Muscle of arm (tissue), 14 donors: ENCODE results near the gene ACER2. TPM values are rescaled to one million over a fixed set of nuclear protein-coding genes. Genes with fewer than 3 reads are reported as not detected.
"Not testable (repeated sequence)": the region's sequence is repeated elsewhere in the genome, so short reads cannot be mapped to it uniquely, and the experiment has no call there.

Experiments used
- DNase-seq: peaks from one replicate; pipeline ENCODE4 v3.0.0-alpha.2; 2013
- long read RNA-seq, 11 donors: transcript quantifications; one replicate each; lab custom pipeline, GENCODE V29; 2026
- polyA plus RNA-seq, 12 donors: library from polyadenylated mRNA; unstranded; fragments of 120-200 nt; gene quantifications; one replicate each; pipeline ENCODE4 v1.2.1, GENCODE V29; 2013; ENCODE audit not compliant: insufficient read length in 12 of 12

The ACER2 gene
- 1 to 10 TPM in 7 of 12 donors, under 1 TPM in 3, not detected in 2; 0.89 to 2.9 (median 1.4) TPM for polyA plus RNA-seq
- long read RNA-seq, donor 1, partial matches to known transcripts, result 0 of 1 reads
- long read RNA-seq, donor 1, other reads (novel, unspliced or antisense), result 0 of 1 reads
- long read RNA-seq, donor 2, result 0 reads
- long read RNA-seq, donor 3, result 0 reads
- long read RNA-seq, donor 4, result 0 reads
- long read RNA-seq, donor 5, result 0 reads
- long read RNA-seq, donor 6, result 0 reads
- long read RNA-seq, donor 7, result 0 reads
- long read RNA-seq, donor 8, partial matches to known transcripts, result 0 of 2 reads
- long read RNA-seq, donor 8, other reads (novel, unspliced or antisense), result 0 of 2 reads
- long read RNA-seq, donor 9, partial matches to known transcripts, result 0 of 1 reads
- long read RNA-seq, donor 9, other reads (novel, unspliced or antisense), result 0 of 1 reads
- long read RNA-seq, donor 10, result 0 reads
- long read RNA-seq, donor 11, result 0 reads

DNA sequence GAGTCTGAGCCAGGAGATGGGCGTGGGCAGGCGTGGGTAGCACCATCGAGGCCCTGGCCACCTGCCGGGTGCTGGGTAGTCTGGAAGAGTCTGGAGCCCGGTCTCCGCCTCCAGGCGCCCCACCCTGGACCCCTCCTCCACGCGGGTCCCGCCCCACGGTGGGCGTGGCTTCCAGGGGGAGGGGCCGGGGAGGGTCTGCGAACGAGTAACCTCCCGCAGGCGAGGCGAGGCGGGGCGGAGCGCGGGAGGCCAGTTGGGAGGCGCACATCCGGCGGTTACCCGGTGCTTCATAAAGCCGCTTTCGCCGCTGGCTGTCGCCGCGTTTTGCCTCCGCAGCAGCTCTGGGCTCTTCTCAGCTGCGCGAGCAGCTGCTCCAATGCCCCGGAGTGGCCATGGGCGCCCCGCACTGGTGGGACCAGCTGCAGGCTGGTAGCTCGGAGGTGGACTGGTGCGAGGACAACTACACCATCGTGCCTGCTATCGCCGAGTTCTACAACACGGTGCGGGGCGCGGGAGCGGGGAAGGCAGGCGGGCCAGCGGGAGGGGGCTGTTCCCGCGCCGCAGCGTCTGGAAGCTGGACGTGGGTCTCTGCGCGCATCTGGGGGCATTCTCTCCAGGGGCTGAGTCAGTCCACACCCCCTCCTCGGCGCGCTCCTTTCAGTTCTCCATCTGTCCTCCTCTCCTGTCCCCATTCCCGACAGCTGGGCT is at the start of gene ACER2:
ACER2 (plus strand) TSS at position 317 of the 708 bp plus-strand sequence; CDS start at position 393, 76 bp downstream.
- DNase-seq, result peak; percentile 90

DNA sequence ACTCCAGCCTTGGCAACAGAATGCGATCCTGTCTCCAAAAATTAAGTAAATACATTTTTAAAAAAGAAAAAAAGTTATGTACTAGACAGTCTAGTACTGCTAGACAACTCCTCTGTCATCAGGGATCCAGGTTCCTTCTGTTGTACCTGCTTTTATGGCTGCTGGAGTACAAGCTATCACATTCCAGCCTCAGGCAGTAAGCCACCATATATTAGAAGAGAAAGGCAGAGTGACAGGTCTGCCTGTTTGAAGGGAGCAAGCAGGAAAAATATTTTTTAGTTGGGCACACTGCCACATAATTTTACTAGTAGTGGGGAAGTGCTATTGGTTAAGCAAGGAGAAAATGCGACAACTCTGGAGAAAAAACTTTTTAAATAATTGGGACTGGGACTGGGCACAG is 39.7 kb upstream of the ACER2 start:
- no peak for DNase-seq

DNA sequence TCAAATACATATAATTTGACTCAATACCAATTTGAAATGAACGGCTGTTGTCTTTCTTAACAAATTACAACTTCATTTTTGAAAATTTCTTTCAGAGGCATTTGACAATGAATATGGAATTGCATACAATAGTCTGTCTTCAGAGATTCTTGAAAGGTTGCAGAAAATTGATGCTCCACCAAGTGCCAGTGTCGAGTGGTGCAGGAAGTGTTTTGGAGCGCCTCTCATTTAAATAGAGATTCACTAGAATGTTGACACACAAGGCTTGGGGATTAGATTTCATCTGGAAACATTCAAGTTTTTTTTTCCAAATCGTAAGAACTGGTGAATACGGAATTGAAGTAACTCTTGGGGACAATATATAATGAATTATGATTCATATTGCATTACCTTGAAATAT is 36.9 kb upstream of the ACER2 start:
- DNase-seq, result no peak

DNA sequence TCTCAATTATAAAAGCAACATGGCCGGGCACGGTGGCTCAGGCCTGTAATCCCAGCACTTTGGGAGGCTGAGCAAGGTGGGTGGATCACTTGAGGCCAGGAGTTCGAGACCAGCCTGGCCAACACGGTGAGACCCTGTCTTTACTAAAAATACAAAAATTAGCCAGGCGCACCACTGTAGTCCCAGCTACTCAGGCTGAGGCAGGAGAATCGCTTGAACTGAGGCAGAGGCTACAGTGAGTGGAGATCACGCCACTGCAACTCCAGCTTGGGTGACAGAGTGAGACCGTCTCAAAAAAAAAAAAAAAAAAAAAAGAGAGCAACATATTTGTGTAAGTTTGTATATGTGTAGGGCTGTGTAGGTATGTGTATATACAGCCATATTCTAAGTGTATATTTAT is 36.2 kb upstream of the ACER2 start:
- DNase-seq, result no peak

DNA sequence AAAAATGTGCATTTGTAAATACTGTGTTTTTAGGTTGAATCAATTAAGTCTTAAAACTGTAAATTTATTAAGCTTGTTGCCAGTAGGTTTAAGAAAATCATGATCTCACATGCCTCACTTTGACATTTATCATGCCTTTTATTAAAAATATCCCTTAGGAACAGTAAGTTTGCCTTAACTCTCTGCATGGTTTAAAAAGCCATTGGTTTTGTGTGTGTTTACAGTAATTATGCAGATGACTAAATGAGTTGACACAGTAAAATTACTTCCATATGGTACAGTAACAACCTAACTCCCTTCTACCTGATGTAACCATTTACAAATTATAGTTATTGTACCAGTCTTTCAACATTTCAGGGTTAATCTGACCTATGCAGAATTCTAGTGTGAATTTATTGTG is 35.3 kb upstream of the ACER2 start:
- DNase-seq, result no peak

DNA sequence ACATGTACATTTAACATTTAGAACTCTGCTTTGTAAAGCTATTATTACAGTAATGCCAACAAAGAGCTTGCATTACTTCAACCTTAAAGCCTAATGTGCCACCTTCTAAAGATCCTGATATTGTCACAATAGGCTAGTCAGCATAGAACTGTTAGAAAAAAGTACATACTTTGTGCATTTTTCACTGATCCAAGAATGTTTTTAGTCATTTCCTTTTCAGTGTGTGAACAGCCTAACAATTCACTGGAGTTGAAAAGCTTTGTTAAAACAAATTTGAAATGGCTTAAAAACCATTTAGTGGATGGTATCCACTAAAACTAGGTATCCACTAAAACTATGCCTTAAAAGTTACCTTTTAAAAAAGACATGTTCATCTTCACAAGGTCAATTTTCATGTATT is 33.3 kb upstream of the ACER2 start:
- no peak for DNase-seq

DNA sequence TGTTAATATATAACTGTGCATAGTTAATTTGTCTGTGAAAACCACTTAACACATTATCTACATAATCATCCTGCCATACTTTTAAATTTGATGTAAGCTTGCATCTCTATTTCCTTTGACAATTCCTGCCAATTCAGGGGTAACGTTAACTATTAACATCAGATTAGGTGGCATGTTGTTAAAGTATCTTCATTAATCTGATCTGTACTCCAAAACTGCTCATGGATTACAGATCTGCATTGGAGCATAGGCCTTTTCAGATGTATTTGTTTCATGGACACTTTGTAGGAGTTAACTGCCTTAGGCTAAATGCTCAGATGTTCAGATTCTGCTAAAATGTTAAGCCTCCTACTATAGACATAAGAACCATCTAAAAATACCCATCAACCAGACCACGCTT is 31.9 kb upstream of the ACER2 start:
- DNase-seq, result no peak

DNA sequence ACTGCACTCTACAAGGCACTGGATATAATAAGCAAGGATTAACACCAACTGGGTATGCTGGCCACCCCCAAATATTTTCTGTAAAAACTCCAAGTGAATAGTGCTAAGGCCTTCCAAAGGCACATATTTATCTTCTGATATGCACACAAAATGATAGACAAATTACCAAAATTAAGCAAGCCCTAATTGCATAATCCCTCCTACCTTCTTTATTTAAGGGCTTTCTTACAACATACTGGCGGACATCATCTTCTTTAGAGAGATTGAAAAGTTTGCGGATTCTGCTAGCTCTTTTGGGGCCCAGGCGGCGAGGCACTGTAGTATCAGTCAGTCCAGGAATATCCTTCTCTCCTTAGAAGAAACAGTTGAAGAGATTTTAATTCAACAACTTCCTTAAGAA is 30.6 kb upstream of the ACER2 start:
- DNase-seq, result no peak

DNA sequence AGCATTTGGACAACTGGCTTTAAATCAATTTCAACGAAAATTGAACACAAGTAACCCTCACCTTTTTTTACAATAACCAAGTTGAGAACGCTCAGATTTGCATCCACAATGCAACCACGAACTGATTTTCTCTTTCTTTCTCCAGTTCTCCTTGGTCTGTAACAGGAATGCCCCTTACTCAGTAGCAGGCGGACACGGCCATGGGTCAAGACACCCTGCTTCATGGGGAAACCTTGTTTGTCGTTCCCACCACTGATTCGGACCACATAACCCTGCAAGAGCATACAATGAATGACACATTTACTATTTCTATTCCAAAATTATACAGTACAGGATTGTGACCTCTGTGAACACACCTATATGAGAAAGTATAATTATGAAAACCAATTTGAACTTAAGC is 30.2 kb upstream of the ACER2 start:
- no peak for DNase-seq

DNA sequence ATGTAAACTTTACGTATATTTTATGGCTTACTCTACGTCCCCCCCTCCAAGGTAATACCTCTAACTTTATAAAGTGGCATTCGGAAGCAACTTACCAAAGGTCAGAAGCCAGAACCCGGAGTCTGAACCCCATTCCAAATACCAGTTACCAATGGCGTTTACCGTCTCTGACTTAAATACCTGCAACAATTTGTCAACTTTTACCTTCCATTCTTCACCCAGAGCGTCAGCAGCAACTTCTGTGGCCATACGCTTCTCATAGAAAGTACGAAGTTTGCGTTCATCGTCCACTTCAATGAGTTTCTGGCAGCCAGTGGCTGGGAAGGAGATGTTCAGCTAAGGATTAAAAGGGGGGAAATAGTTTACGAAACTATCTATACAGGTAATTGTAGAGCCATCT is 29.5 kb upstream of the ACER2 start:
- no peak for DNase-seq

DNA sequence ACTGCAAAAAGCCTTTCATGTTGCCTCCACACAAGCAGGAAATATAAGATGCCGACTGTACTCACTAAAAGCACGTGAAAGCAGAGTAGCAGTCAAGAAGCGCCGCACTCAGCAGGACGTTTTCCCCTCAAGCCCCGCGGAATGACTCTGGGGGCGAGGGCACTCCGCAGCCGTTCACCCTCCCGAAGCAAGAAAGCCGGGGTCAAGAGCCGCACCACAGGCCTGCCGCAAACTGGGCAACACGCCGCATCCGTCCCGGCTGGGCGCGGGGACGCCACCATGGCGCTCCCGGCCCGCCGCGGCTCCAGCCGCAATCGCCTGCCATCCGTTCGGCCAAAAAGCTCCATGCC is 29.1 kb upstream of the ACER2 start:
- DNase-seq, result no peak

DNA sequence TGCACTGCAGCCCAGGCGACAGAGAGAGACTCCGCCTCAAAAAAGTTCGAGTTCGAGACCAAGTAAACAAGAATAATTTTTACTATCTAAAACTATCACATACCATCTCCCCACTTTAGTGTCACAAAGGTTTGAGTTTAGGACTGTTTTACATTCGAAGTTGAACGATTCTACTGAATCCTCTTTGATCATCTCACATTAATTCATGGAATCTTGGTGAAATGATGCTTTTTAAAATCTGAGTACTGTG is 28.1 kb upstream of the ACER2 start:
- no peak for DNase-seq

DNA sequence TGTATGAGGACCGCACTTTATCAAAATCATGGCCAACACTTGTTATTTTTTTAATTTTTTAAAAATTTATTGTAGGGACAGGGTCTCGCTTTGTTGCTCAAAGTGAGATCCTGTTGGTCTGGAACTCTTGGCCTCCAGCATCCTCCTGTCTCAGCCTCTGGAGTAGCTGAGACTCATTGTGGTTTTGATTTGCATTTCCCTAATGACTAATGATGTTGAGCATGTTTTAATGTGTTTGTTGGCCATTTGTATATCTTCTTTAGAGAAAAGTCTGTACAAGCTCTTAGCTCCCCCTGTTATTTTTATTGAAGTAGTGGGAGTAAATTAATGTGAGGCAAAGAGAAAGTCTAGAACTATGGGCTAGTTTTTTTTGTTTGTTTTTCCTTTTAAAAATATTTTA is 27.2 kb upstream of the ACER2 start:
- DNase-seq, result no peak

DNA sequence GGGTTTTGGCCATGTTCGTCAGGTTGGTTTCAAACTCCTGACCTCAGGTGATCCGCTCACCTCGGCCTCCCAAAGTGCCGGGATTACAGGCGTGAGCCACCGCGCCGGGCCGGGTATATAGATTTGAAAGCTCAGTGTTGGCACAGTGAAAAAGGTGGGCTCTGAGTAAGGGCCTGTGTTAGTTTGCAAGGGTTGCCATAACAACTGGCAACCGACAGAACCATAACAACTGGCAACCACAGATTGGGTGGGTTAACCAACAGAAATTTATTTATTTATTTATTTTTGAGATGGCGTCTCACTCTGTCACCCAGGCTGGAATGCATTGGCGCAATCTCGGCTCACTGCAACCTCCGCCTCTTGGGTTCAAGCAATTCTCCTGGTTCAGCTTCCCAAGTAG is 23.6 kb upstream of the ACER2 start:
- not testable (repeated sequence) for DNase-seq

DNA sequence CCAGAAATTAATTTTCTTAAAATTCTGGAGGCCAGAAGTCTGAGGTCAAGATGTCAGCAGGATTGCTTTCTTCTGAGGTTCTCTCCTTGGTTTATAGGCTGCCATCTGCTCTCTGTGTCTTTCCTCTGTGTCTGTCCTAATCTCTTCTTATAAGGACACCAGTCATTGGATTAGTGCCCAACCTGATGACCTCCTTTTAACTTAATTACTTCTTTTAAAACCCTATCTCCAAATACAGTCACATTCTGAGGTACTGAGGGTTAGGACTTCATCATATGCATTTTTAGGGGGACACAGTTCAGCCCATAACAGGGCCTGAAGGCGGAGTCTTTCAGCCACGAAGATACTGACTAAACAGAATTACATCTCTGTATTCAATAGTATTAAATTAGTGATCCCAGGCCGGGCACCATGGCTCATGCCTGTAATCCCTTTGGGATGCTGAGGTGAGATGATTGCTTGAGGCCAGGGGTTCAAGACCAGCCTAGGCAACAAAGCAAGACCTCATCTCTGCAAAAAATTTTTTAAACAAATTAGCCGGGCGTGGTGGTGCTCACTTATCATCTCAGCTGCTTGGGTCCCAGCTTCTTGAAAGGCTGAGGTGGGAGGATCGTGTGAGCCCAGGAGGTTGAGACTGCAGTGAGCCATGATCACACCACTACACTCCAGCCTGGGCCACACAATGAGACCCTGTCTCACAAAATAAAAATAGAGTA is 22.9 kb upstream of the ACER2 start:
- no peak for DNase-seq

DNA sequence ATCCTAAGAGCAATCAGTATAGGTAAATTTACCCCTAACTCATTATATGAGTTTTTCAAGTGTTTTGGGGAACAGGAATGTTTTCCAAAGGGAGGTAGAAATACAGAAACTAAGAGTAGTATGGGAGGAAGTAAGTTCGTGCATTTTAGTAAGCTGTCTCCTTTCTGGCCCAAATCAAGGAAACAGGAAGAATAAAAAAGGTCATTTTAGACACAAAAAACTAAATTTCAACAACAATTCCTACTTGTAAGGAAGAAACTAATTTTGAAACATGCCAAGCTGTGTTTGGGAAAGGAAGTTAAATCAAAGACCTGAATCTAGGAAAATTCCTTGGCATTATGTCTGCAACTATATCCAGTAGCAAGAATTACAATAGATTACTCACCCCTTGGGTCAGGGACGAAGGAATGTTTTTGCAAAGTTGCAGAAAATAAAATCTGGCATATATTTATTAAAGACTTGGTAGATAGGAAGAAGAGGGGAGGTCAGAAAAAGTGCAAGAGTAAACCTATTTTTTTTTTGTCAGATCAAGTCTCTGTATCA is 22.2 kb upstream of the ACER2 start:
- DNase-seq, result no peak

DNA sequence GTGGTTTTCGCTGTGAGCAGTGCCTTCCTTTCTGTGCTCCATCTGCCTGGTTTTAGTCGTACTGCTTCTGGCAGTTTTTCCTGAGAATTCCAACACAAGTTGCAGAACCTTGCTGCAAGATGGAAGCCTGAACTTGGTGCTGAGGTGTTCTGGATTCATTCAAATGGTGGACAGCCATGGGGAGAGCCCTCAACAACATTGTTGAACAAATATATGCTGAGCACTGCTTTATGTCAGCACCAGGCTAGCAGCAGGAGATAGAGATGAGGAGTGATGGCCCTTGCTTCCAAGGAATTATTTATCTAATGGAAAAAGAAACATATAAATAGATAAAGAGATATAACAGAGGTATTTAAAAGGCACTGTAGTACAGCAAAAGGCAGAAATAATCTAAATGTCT is 21.5 kb upstream of the ACER2 start:
- no peak for DNase-seq

DNA sequence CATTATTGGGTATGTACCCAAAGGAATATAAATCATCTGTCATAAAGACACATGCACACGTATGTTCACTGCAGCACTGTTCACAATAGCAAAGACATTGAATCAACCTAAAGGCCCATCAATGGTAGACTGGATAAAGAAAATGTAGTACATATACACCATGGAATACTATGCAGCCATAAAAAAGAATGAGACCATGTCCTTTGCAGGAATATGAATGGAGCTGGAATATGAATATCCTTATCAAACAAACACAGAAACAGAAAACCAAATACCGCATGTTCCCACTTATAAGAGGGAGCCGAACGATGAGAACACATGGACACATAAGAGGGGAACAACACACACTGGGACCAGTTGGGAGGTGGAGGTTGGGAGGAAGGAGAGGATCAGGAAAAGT is 19.3 kb upstream of the ACER2 start:
- not testable (repeated sequence) for DNase-seq

DNA sequence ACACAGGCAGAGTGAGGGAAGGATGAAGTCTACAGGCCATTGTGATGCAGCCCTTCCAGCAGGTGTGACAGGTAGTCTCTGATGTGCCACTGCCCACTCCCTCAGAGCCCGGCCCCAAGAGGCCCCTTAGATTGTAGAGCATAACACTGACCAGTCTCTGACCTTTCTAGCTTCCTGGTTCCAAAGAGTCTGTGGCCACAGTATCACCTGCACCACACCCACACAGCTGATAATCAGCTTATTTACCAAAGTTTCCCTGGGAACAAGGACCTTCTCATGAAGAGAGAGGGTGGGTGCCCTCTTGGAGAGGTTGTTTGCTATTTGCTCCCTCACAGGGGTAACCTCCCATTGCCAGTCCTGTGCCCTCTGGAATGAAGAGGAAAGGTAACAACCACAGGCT is 11.0 kb upstream of the ACER2 start:
- DNase-seq, result no peak

DNA sequence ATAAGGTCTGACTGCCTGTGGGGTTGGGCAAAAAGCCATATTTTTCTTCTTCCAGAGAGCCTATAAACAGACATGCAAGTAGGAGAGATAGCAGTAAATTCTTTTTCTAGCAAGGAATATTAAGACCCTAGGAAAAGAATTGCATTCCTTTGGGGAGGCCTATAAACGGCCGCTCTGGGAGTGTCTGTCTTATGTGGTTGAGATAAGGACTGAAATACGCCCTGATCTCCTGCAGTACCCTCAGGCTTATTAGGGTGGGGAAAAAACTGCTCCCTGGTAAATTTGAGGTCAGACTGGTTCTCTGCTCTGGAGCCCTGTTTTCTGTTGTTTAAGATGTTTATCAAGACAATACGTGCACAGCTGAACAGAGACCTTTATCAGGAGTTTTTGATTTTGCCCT is 5.6 kb upstream of the ACER2 start:
- DNase-seq, result not testable (repeated sequence)

DNA sequence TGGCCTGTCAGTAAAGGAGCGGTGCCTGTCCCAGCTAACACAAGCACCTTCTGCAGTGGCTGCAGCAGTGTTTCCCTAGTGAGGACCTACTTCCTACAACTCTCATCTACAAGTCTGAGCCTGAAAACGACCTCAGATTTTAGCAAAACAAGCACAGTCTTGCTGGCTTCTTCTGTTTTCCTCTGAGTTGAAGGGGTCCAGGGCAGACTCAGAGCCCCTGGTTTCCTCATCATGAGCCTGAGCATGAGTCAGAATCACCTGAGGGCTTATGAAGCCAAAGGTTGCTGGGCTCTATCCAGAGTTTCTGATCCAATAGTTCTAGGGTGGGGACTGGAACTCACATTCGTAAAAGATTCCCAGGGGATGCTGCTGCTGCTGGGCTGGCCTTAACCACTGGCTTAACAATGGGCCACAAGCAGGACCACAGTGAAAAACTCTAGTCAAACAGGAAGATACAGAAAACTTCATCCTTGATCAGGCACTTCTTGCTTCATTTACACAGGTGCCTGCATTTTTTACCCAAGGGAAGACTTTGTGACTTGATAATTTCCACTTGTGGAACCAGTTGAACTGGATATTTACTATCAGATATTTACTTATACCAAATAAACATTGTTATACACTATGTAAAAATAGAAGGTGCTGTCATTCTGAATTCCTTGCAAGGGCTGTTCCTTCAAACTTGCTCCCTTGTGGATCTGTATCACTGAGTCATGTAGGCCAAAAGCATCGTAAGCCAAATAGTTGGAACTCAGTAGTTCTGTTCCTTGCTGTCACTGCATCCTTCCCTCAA is 4.3 kb upstream of the ACER2 start:
- no peak for DNase-seq

DNA sequence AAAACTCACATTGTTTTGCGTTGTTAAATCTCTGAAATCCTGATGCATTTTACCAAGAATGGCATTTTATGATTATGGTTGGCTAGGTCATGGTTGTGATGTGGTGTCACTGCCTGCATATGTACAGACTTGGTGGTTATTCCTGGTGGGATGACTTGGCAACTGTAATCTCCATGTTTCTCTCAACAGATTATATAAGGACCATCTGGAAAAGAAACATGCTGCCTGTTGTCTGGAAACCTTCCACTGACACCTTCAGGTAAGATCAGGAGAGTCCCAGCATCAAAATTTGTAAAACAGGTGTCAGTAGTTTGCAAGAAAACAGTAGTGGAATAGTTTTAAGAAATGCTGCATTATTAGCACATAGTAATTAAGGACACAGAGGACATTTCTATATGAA is 3.0 kb upstream of the ACER2 start:
- DNase-seq, result no peak
